HepG2 (cell line): Measurements from ENCODE around the gene LAMTOR1. TPM values are rescaled to one million over a fixed set of nuclear protein-coding genes. Genes with fewer than 3 reads are reported as not detected.
A peak's percentile ranks its signal among the peaks of the same experiment; 100 is the strongest.

ENCODE experiments used
- DNMT3B ChIP-seq: conservative IDR thresholded peaks from 2 replicates; pipeline ENCODE4 v1.6.1; 2016; ENCODE audit warnings: missing biosample characterization, control low read depth
- HHEX ChIP-seq: IDR thresholded peaks from 2 replicates; pipeline ENCODE4 v1.6.1; 2016; ENCODE audit warnings: control low read depth
- HNRNPK ChIP-seq: fragments of 200-400 bp; formaldehyde crosslinking; IDR thresholded peaks from 2 replicates; pipeline ENCODE4 v1.6.1; 2018; ENCODE audit warnings: low read length, low read depth, moderate library complexity, mild to moderate bottlenecking; ENCODE audit not compliant: poor library complexity, severe bottlenecking
- JUNB ChIP-seq: sonication (generic); formaldehyde crosslinking; IDR thresholded peaks from 2 replicates; pipeline ENCODE4 v1.8.0; 2022; ENCODE audit warnings: missing genetic modification reagents, mild to moderate bottlenecking, borderline replicate concordance
- KDM1A ChIP-seq: IDR thresholded peaks from 2 replicates; pipeline ENCODE4 v1.6.1; 2016; ENCODE audit warnings: missing compliant biosample characterization
- KLF16 ChIP-seq, 2 experiments: sonication (generic) in 1 of 2; formaldehyde crosslinking in 1 of 2; IDR thresholded peaks; 2 replicates each; pipeline versions ENCODE4 v1.6.1 to v1.8.0; 2016 to 2023; ENCODE audit warnings: missing genetic modification reagents in 2 of 2, missing compliant biosample characterization in 1 of 2
- LRRFIP1 ChIP-seq: sonication (generic); formaldehyde crosslinking; conservative IDR thresholded peaks from 2 replicates; pipeline ENCODE4 v1.4.0; 2020; ENCODE audit warnings: missing genetic modification reagents
- MIER2 ChIP-seq: IDR thresholded peaks from 2 replicates; pipeline ENCODE4 v1.6.1; 2016; ENCODE audit warnings: missing biosample characterization, missing genetic modification reagents
- MTA1 ChIP-seq: sonication (generic); formaldehyde crosslinking; IDR thresholded peaks from 2 replicates; pipeline ENCODE4 v1.4.0; 2020; ENCODE audit warnings: missing genetic modification reagents, mild to moderate bottlenecking, borderline replicate concordance
- REST ChIP-seq, 2 experiments: IDR thresholded peaks; 2 replicates each; pipeline ENCODE4 v1.6.1; 2011 to 2012; ENCODE audit warnings: low read length in 2 of 2, borderline replicate concordance in 1 of 2, low read depth in 1 of 2, mild to moderate bottlenecking in 1 of 2, moderate library complexity in 1 of 2
- RFXAP ChIP-seq: sonication (generic); formaldehyde crosslinking; IDR thresholded peaks from 2 replicates; pipeline ENCODE4 v1.4.0; 2020; ENCODE audit warnings: missing genetic modification reagents, borderline replicate concordance
- SNAPC2 ChIP-seq: sonication (generic); formaldehyde crosslinking; IDR thresholded peaks from 2 replicates; pipeline ENCODE4 v1.8.1; 2022; ENCODE audit warnings: mild to moderate bottlenecking, missing genetic modification reagents
- SOX5 ChIP-seq: IDR thresholded peaks from 2 replicates; pipeline ENCODE4 v1.6.1; 2016; ENCODE audit warnings: borderline replicate concordance
- STAT6 ChIP-seq: sonication (generic); formaldehyde crosslinking; IDR thresholded peaks from 2 replicates; pipeline ENCODE4 v1.4.0; 2020; ENCODE audit warnings: missing genetic modification reagents, mild to moderate bottlenecking, borderline replicate concordance
- ZFP1 ChIP-seq: IDR thresholded peaks from 2 replicates; pipeline ENCODE4 v1.6.1; 2016
- ZFY ChIP-seq: sonication (generic); formaldehyde crosslinking; IDR thresholded peaks from 2 replicates; pipeline ENCODE4 v1.4.0; 2020; ENCODE audit warnings: missing genetic modification reagents
- ZIK1 ChIP-seq: sonication (generic); formaldehyde crosslinking; IDR thresholded peaks from 2 replicates; pipeline ENCODE4 v1.5.0; 2020; ENCODE audit warnings: mild to moderate bottlenecking, low read depth, missing genetic modification reagents, borderline replicate concordance
- ZNF251 ChIP-seq: sonication (generic); formaldehyde crosslinking; IDR thresholded peaks from 2 replicates; pipeline ENCODE4 v1.9.0; 2021; ENCODE audit warnings: mild to moderate bottlenecking, missing genetic modification reagents
- ZNF253 ChIP-seq: sonication (generic); formaldehyde crosslinking; IDR thresholded peaks from 2 replicates; pipeline ENCODE4 v1.8.0; 2022; ENCODE audit warnings: mild to moderate bottlenecking, missing genetic modification reagents, borderline replicate concordance
- ZNF292 ChIP-seq: sonication (generic); formaldehyde crosslinking; IDR thresholded peaks from 2 replicates; pipeline ENCODE4 v1.8.1; 2022; ENCODE audit warnings: mild to moderate bottlenecking, low read depth, missing genetic modification reagents, borderline replicate concordance
- ZNF296 ChIP-seq: sonication (generic); formaldehyde crosslinking; conservative IDR thresholded peaks from 2 replicates; pipeline ENCODE4 v1.5.0; 2020; ENCODE audit warnings: mild to moderate bottlenecking, missing genetic modification reagents
- polyA plus RNA-seq, 8 experiments: library from polyadenylated mRNA; depleted of rRNA in 3 of 8; stranded (reverse) in 7 of 8; unstranded in 1 of 8; fragments of >200 nt; fragmentation: Illumina TruSeq in 4 of 8; extraction: Trizol in 4 of 8; gene quantifications; 2 replicates each; pipeline versions ENCODE4 v1.2.1 to v1.2.3, GENCODE V29; 2011 to 2016; ENCODE audit warnings: low read depth in 4 of 8, missing spikeins in 1 of 8, mixed read lengths in 1 of 8; ENCODE audit not compliant: insufficient read depth in 1 of 8
- total RNA-seq, 5 experiments: library from RNA; depleted of rRNA; stranded (reverse); fragments of >200 nt; fragmentation: Illumina TruSeq; extraction: Trizol; gene quantifications; 2 replicates each; pipeline ENCODE4 v1.2.3, GENCODE V29; 2016; ENCODE audit warnings: low read depth in 1 of 5

Gene LAMTOR1
- total and polyA plus RNA-seq, 2 of the 13 experiments (the other 11 are each of a cell fraction or from before 2014, with no cell fraction given), result 60.4 to 66.0 TPM

- no peak; the same call in 1 of the 2 replicates for TF ChIP-seq STAT6 (CRISPR knock-in tag)
- TF ChIP-seq KLF16 (CRISPR knock-in tag; IDR thresholded peaks at IDR 0.05), result peak in 1 of 2 experiments; percentile 56; a peak in 2 of 4 replicates
- TF ChIP-seq SNAPC2 (CRISPR knock-in tag), result peak; percentile 49; the same call in 1 of the 2 replicates
- no peak for TF ChIP-seq DNMT3B (CRISPR knock-in tag)
- TF ChIP-seq MTA1 (CRISPR knock-in tag), result no peak
- TF ChIP-seq ZFP1, result no peak
- TF ChIP-seq ZIK1 (CRISPR knock-in tag), result no peak
- no peak for TF ChIP-seq ZNF292 (CRISPR knock-in tag)
- peak; percentile 80 for TF ChIP-seq ZFY (CRISPR knock-in tag)
- TF ChIP-seq JUNB (CRISPR knock-in tag), result no peak
- TF ChIP-seq HNRNPK, result no peak
- no peak for TF ChIP-seq ZNF251 (CRISPR knock-in tag)
- no peak for TF ChIP-seq LRRFIP1
- TF ChIP-seq MIER2 (CRISPR knock-in tag), result no peak
- TF ChIP-seq HHEX (CRISPR knock-in tag), result no peak
- TF ChIP-seq REST (IDR thresholded peaks at IDR 0.05; ENCODE audit: borderline replicate concordance in 1 of 2, low read depth in 1 of 2, low read length in 2 of 2), result no peak
- no peak for TF ChIP-seq KDM1A (CRISPR knock-in tag)
- TF ChIP-seq ZNF296, result no peak
- TF ChIP-seq SOX5 (CRISPR knock-in tag), result peak; percentile 35; the same call in 1 of the 2 replicates
- TF ChIP-seq RFXAP (CRISPR knock-in tag), result peak; percentile 99
- TF ChIP-seq ZNF253, result no peak
These were observed 22.5 kb downstream of the LAMTOR1 start, which contains the start of the genes LRRC51 and NUMA1 (continued) for GRCh38 chr11:72080326-72081183.
